SU-DHL-6 (cell line): ENCODE data around the gene GLYR1.

ENCODE experiments used
- H2AFZ ChIP-seq: fragments of 200-600 bp; sonication (generic); 2 replicates; pipeline ENCODE4 v1.6.1; 2014; ENCODE audit warnings: low read depth, mild to moderate bottlenecking, moderate library complexity, mixed read lengths, antibody characterized with exemption, low read length; ENCODE audit not compliant: severe bottlenecking
- H3F3A ChIP-seq: fragments of 200-600 bp; shearing (Covaris generic); 2 replicates; pipeline ENCODE4 v1.6.0; 2016; ENCODE audit warnings: antibody characterized with exemption, mild to moderate bottlenecking; ENCODE audit not compliant: insufficient read depth
- H3K27ac ChIP-seq: fragments of 200-600 bp; sonication (generic); 2 replicates; pipeline ENCODE4 v1.5.1; 2016; ENCODE audit warnings: low read depth, mild to moderate bottlenecking, low read length, moderate library complexity, mixed read lengths
- H3K27me3 ChIP-seq: fragments of 200-600 bp; sonication (generic), shearing (Covaris generic); 2 replicates; pipeline ENCODE4 v1.6.0; 2014; ENCODE audit warnings: mild to moderate bottlenecking, low read length
- H3K36me3 ChIP-seq: fragments of 200-600 bp; sonication (generic); 2 replicates; pipeline ENCODE4 v1.6.1; 2014; ENCODE audit warnings: mild to moderate bottlenecking, low read length, mixed read lengths
- H3K4me2 ChIP-seq: fragments of 300-600, 200-600 bp; shearing (Covaris generic), sonication (generic); 2 replicates; pipeline ENCODE4 v1.6.0; 2014; ENCODE audit warnings: low read length, low read depth, mild to moderate bottlenecking; ENCODE audit not compliant: poor library complexity, severe bottlenecking
- H3K4me3 ChIP-seq: fragments of 200-600 bp; sonication (generic); 2 replicates; pipeline ENCODE4 v1.5.1; 2014; ENCODE audit warnings: antibody characterized with exemption, low read length, mild to moderate bottlenecking, mixed read lengths; ENCODE audit not compliant: insufficient read depth, poor library complexity, severe bottlenecking
- H3K79me2 ChIP-seq: fragments of 200-600 bp; sonication (generic); 2 replicates; pipeline ENCODE4 v1.6.1; 2014; ENCODE audit warnings: mild to moderate bottlenecking, low read length, moderate library complexity; ENCODE audit not compliant: insufficient read depth
- H3K9ac ChIP-seq: fragments of 200-600 bp; sonication (generic); 2 replicates; pipeline ENCODE4 v1.7.0; 2014; ENCODE audit warnings: mild to moderate bottlenecking, low read length
- H3K9me2 ChIP-seq: fragments of 200-600 bp; sonication (generic); replicated peaks from 2 replicates; pipeline ENCODE4 v1.6.1; 2014; ENCODE audit warnings: low read length; ENCODE audit not compliant: insufficient read depth
- H3K9me3 ChIP-seq: fragments of 200-600 bp; sonication (generic); 2 replicates; pipeline ENCODE4 v1.6.1; 2014; ENCODE audit warnings: low read length, mixed read lengths; ENCODE audit not compliant: insufficient read depth
- H4K20me1 ChIP-seq: fragments of 200-600 bp; sonication (generic); 2 replicates; pipeline ENCODE4 v1.6.1; 2014; ENCODE audit warnings: low read depth, mild to moderate bottlenecking, antibody characterized with exemption, low read length, moderate library complexity, mixed read lengths
- CTCF ChIP-seq: fragments of 200-600 bp; sonication (generic); IDR thresholded peaks from one replicate; pipeline ENCODE4 v1.5.1; 2017; ENCODE audit warnings: antibody characterized with exemption, mild to moderate bottlenecking, low read length, moderate library complexity; ENCODE audit not compliant: insufficient read depth, poor library complexity, severe bottlenecking
- EZH2phosphoT487 ChIP-seq: fragments of 200-600 bp; sonication (generic), shearing (Covaris generic); conservative IDR thresholded peaks from 2 replicates; pipeline ENCODE4 v1.6.1; 2018; ENCODE audit warnings: mild to moderate bottlenecking, antibody characterized with exemption, low read length, moderate library complexity, mixed read lengths

GLYR1 gene

GRCh38 chr16:4891886-4892216, 44.8 kb upstream of the GLYR1 start:
- no peaks in the 10 kb centered on the region for H3K9me2 ChIP-seq
- no peak overlapping the region for H3K4me2 ChIP-seq
- no peak overlapping the region for H3K27ac ChIP-seq
- no peaks in the 10 kb centered on the region for H3K79me2 ChIP-seq
- H3K9me3 ChIP-seq, result no peaks in the 10 kb centered on the region
- H3K36me3 ChIP-seq, result no peaks in the 10 kb centered on the region
- TF ChIP-seq CTCF (no peak), EZH2phosphoT487 (no peak)
- no peak overlapping the region for H3K4me3 ChIP-seq
- no peak overlapping the region for H3K9ac ChIP-seq
- no peak overlapping the region for H2AFZ ChIP-seq
- no peaks in the 10 kb centered on the region for H4K20me1 ChIP-seq
- no peaks in the 10 kb centered on the region for H3K27me3 ChIP-seq
- no peaks in the 10 kb centered on the region for H3F3A ChIP-seq

- Histone ChIP-seq H4K20me1 (no peaks in the 10 kb centered on the region), H3K4me2 (no peak overlapping the region), H3K9me3 (no peaks in the 10 kb centered on the region), H3F3A (no peaks in the 10 kb centered on the region), H3K27me3 (no peaks in the 10 kb centered on the region), H3K9me2 (no peaks in the 10 kb centered on the region), H3K27ac (no peak overlapping the region), H3K9ac (no peak overlapping the region), H3K4me3 (no peak overlapping the region), H3K36me3 (no peaks in the 10 kb centered on the region), H2AFZ (no peak overlapping the region), H3K79me2 (no peaks in the 10 kb centered on the region)
- TF ChIP-seq CTCF (no peak), EZH2phosphoT487 (no peak)
Observed at GRCh38 chr16:4891097-4891885, 44.2 kb upstream of the GLYR1 start.

GRCh38 chr16:4890686-4891085, 43.6 kb upstream of the GLYR1 start:
- Histone ChIP-seq H3K27ac (no peak overlapping the region), H2AFZ (no peak overlapping the region), H4K20me1 (no peaks in the 10 kb centered on the region), H3K9me2 (no peaks in the 10 kb centered on the region), H3F3A (no peaks in the 10 kb centered on the region), H3K27me3 (no peaks in the 10 kb centered on the region), H3K4me3 (no peak overlapping the region), H3K36me3 (no peaks in the 10 kb centered on the region), H3K9ac (no peak overlapping the region), H3K9me3 (no peaks in the 10 kb centered on the region), H3K79me2 (no peaks in the 10 kb centered on the region), H3K4me2 (no peak overlapping the region)
- no peak for TF ChIP-seq EZH2phosphoT487
- TF ChIP-seq CTCF, result no peak
